Measurements from ENCODE around the gene TIMP2. TPM values are rescaled to one million over a fixed set of nuclear protein-coding genes. Genes with fewer than 3 reads are reported as not detected.

TIMP2 gene
- total and polyA plus RNA-seq, 2 experiments from 2014 or later: 10.6 to 22.5 TPM

DNA sequence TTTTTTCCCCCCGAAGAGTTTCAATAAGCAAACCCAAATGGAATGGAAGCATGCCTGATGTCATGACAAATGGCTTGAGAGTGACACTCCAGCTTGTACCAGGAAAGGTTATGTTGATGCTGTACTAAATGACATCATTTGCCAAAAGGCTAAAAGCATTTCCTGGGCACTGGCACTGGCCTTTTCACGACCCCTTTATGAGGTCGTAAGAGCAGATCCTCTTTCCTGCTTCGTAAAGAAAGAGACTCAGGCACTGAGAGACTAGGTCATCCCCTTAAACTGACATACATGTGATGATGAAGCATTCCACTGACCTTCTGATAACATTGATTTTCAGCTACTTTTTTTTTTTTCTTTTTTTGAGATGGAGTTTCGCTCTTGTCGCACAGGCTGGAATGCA, 52.7 kb downstream of the TIMP2 start:
- Histone ChIP-seq H3F3A (replicated peaks; ENCODE audit: low read depth) (no peaks in the 10 kb centered on the region), H3K4me2 (no peak overlapping the region), H3K4me1 (ENCODE audit: insufficient read depth) (no peaks in the 10 kb centered on the region), H3K27ac (ENCODE audit: low read depth) (no peak overlapping the region), H3K27me3 (ENCODE audit: insufficient read depth) (no peaks in the 10 kb centered on the region), H3K79me2 (replicated peaks; ENCODE audit: insufficient read depth) (0 out of 2 replicates have a peak, but pooled peaks cover 4% of the 10 kb centered on the region), H4K20me1 (replicated peaks; ENCODE audit: insufficient read depth) (no peaks in the 10 kb centered on the region; the same call in none of the 2 replicates), H2AFZ (no peak overlapping the region), H3K4me3 (no peak overlapping the region), H3K9me2 (ENCODE audit: insufficient read depth) (no peaks in the 10 kb centered on the region), H3K36me3 (ENCODE audit: insufficient read depth) (no peaks in the 10 kb centered on the region)
- H3K27ac Mint-ChIP-seq: no peak overlapping the region
- TF ChIP-seq CREB1 (CRISPR knock-in tag; IDR thresholded peaks at IDR 0.05; ENCODE audit: low read depth) (no peak), POLR2AphosphoS5 (IDR thresholded peaks at IDR 0.05; ENCODE audit: low read depth) (no peak)
- TF ChIP-seq, protein P1, sequence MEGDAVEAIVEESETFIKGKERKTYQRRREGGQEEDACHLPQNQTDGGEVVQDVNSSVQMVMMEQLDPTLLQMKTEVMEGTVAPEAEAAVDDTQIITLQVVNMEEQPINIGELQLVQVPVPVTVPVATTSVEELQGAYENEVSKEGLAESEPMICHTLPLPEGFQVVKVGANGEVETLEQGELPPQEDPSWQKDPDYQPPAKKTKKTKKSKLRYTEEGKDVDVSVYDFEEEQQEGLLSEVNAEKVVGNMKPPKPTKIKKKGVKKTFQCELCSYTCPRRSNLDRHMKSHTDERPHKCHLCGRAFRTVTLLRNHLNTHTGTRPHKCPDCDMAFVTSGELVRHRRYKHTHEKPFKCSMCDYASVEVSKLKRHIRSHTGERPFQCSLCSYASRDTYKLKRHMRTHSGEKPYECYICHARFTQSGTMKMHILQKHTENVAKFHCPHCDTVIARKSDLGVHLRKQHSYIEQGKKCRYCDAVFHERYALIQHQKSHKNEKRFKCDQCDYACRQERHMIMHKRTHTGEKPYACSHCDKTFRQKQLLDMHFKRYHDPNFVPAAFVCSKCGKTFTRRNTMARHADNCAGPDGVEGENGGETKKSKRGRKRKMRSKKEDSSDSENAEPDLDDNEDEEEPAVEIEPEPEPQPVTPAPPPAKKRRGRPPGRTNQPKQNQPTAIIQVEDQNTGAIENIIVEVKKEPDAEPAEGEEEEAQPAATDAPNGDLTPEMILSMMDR (conservative IDR thresholded peaks at IDR 0.05; ENCODE audit: low read depth in 2 of 2): no peak
- ATAC-seq (no peak), DNase-seq (ENCODE audit: low spot score) (no peak)
- H3K4me3 Mint-ChIP-seq: no peak overlapping the region
- peaks cover 12% of the 10 kb centered on the region for H3K27me3 Mint-ChIP-seq (ENCODE audit: insufficient read depth, low read depth, poor library complexity)
- H3K9me3 Mint-ChIP-seq: no peaks in the 10 kb centered on the region
- peaks cover 6% of the 10 kb centered on the region; the same call in 2 of the 3 replicates for H3K4me1 Mint-ChIP-seq
- peaks cover 9% of the 10 kb centered on the region for H3K36me3 Mint-ChIP-seq (ENCODE audit: low read depth)

DNA sequence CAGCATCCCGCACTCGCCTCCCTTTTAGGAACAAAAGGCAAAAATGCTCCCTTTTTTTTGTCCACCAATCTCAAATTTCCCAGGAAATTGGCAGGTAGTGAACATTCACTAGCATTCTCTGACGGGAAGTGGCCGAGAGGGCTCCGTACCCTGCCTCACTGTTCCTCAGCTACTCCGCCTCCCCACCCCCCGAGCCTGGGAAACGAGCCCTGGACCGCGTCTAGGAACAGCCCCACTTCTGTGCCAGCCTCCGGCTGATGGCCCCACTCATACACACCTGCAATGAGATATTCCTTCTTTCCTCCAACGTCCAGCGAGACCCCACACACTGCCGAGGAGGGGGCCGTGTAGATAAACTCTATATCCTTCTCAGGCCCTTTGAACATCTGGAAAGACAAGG, 54.6 kb downstream of the TIMP2 start:
- Mint-ChIP-seq H3K36me3 (ENCODE audit: low read depth) (peaks cover 9% of the 10 kb centered on the region), H3K27ac (no peak overlapping the region), H3K4me1 (peaks cover 4% of the 10 kb centered on the region; the same call in 1 of the 3 replicates), H3K9me3 (no peaks in the 10 kb centered on the region), H3K27me3 (ENCODE audit: insufficient read depth, low read depth, poor library complexity) (peaks cover 6% of the 10 kb centered on the region), H3K4me3 (no peak overlapping the region)
- Histone ChIP-seq H3K4me3 (no peak overlapping the region), H3K79me2 (replicated peaks; ENCODE audit: insufficient read depth) (no peaks in the 10 kb centered on the region), H3K4me1 (ENCODE audit: insufficient read depth) (no peaks in the 10 kb centered on the region), H3K4me2 (no peak overlapping the region), H3K27me3 (ENCODE audit: insufficient read depth) (no peaks in the 10 kb centered on the region), H2AFZ (no peak overlapping the region), H3K36me3 (ENCODE audit: insufficient read depth) (no peaks in the 10 kb centered on the region), H3F3A (replicated peaks; ENCODE audit: low read depth) (no peaks in the 10 kb centered on the region), H3K9me2 (ENCODE audit: insufficient read depth) (no peaks in the 10 kb centered on the region), H4K20me1 (replicated peaks; ENCODE audit: insufficient read depth) (no peaks in the 10 kb centered on the region; the same call in 1 of the 2 replicates), H3K27ac (ENCODE audit: low read depth) (no peak overlapping the region)
- no peak for DNase-seq (ENCODE audit: low spot score)
- ATAC-seq: no peak
- TF ChIP-seq POLR2AphosphoS5 (IDR thresholded peaks at IDR 0.05; ENCODE audit: low read depth) (no peak), EZH2phosphoT487 (IDR thresholded peaks at IDR 0.05; ENCODE audit: unreplicated experiment) (no peak), JUNB (IDR thresholded peaks at IDR 0.05; ENCODE audit: unreplicated experiment) (no peak), CREB1 (CRISPR knock-in tag; IDR thresholded peaks at IDR 0.05; ENCODE audit: low read depth) (no peak), ZNF331 (CRISPR knock-in tag; IDR thresholded peaks at IDR 0.05; ENCODE audit: low read depth) (no peak), EZH2 (IDR thresholded peaks at IDR 0.05; ENCODE audit: low read depth, unreplicated experiment) (no peak)
- TF ChIP-seq, protein P2, sequence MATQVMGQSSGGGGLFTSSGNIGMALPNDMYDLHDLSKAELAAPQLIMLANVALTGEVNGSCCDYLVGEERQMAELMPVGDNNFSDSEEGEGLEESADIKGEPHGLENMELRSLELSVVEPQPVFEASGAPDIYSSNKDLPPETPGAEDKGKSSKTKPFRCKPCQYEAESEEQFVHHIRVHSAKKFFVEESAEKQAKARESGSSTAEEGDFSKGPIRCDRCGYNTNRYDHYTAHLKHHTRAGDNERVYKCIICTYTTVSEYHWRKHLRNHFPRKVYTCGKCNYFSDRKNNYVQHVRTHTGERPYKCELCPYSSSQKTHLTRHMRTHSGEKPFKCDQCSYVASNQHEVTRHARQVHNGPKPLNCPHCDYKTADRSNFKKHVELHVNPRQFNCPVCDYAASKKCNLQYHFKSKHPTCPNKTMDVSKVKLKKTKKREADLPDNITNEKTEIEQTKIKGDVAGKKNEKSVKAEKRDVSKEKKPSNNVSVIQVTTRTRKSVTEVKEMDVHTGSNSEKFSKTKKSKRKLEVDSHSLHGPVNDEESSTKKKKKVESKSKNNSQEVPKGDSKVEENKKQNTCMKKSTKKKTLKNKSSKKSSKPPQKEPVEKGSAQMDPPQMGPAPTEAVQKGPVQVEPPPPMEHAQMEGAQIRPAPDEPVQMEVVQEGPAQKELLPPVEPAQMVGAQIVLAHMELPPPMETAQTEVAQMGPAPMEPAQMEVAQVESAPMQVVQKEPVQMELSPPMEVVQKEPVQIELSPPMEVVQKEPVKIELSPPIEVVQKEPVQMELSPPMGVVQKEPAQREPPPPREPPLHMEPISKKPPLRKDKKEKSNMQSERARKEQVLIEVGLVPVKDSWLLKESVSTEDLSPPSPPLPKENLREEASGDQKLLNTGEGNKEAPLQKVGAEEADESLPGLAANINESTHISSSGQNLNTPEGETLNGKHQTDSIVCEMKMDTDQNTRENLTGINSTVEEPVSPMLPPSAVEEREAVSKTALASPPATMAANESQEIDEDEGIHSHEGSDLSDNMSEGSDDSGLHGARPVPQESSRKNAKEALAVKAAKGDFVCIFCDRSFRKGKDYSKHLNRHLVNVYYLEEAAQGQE (IDR thresholded peaks at IDR 0.05; ENCODE audit: unreplicated experiment): no peak
- TF ChIP-seq, protein P1 (conservative IDR thresholded peaks at IDR 0.05; ENCODE audit: low read depth in 2 of 2): no peak

Measured in GM23338 (cell line).